Measurements from ENCODE around the gene MYG1. TPM values are rescaled to one million over a fixed set of nuclear protein-coding genes. Genes with fewer than 3 reads are reported as not detected.
"Not testable (repeated sequence)": the region's sequence is repeated elsewhere in the genome, so short reads cannot be mapped to it uniquely, and the experiment has no call there.

MYG1 gene
- total RNA-seq, 1 experiment from 2014 or later = 104 TPM

- no peak overlapping the region for H3K27ac ChIP-seq (ENCODE audit: low read depth, low read length)
- no peak overlapping the region for H3K4me3 ChIP-seq (replicated peaks in 1 of 2; ENCODE audit: low read depth in 1 of 2, low read length in 2 of 2)
- BruUV-seq (replicated peaks) = no TSS peak
- H3K9ac ChIP-seq (ENCODE audit: low read length) = no peak overlapping the region
- 0 out of 2 replicates have a peak, but pooled peaks cover 3% of the 10 kb centered on the region for H3K27me3 ChIP-seq (ENCODE audit: insufficient read depth, low read length)
- no peaks in the 10 kb centered on the region for H3K9me3 ChIP-seq (ENCODE audit: control insufficient read depth in 1 of 2, insufficient read depth in 1 of 2, low read depth in 1 of 2, low read length in 2 of 2)
- POLR2A ChIA-PET = interaction anchor here (0.8 kb wide), 1 partner anchor 9 kb away, joined by 3 read pairs; the partner anchor contains the start of gene AAAS
- peaks cover 0 to 13% of the 10 kb centered on the region in 2 experiments; a peak in 2 of 4 replicates for H3K4me1 ChIP-seq (ENCODE audit: control insufficient read depth in 1 of 2, insufficient read depth in 2 of 2, low read length in 2 of 2)
- H3K9me2 ChIP-seq (ENCODE audit: insufficient read depth) = no peaks in the 10 kb centered on the region
- H3K79me2 ChIP-seq (ENCODE audit: insufficient read depth, low read length) = no peaks in the 10 kb centered on the region
- no peak for ATAC-seq
- no peaks in the 10 kb centered on the region for H4K20me1 ChIP-seq (ENCODE audit: insufficient read depth)
- H3K4me2 ChIP-seq (ENCODE audit: low read length) = no peak overlapping the region
- TF ChIP-seq MAX (IDR thresholded peaks at IDR 0.05) = no peak
- no peak for TF ChIP-seq JUND (IDR thresholded peaks at IDR 0.05)
- no peak for TF ChIP-seq YY1 (IDR thresholded peaks at IDR 0.05; ENCODE audit: extremely low read depth, insufficient replicate concordance, low read depth, low read length)
- no peak for TF ChIP-seq EGR1 (IDR thresholded peaks at IDR 0.05; ENCODE audit: low read depth)
- TF ChIP-seq EZH2phosphoT487 (IDR thresholded peaks at IDR 0.05; ENCODE audit: borderline replicate concordance) = no peak
- no peak for TF ChIP-seq RAD21 (IDR thresholded peaks at IDR 0.05; ENCODE audit: low read depth)
- TF ChIP-seq ATF3 (IDR thresholded peaks at IDR 0.05) = no peak
- CTCF ChIA-PET = interaction anchor here (1.1 to 2.1 kb wide), 2 partner anchors 9 to 91 kb away, joined by 5 to 11 read pairs; partner anchors contain the start of gene AAAS
- no peak for DNase-seq (ENCODE audit: low read depth, low spot score)
- no peaks in the 10 kb centered on the region for H3K36me3 ChIP-seq (ENCODE audit: control insufficient read depth in 1 of 2, insufficient read depth in 2 of 2, low read length in 2 of 2)
- H2AFZ ChIP-seq (ENCODE audit: low read depth, low read length, poor library complexity, severe bottlenecking) = no peak overlapping the region
- RAD21 ChIA-PET (ENCODE audit: low non-redundant PET in 1 of 2, low total read pairs in 2 of 2, uncharacterized antibody in 2 of 2, unreplicated experiment in 2 of 2) = no interaction called here
- intact Hi-C loops (cut with micrococcal nuclease) = no loop called here
Observed at GRCh38 chr12:53330671-53331070, 31.2 kb downstream of the MYG1 start.

GRCh38 chr12:53332339-53332738, 32.8 kb downstream of the MYG1 start:
- DNase-seq (ENCODE audit: low read depth, low spot score); H3K4me1 ChIP-seq (ENCODE audit: control insufficient read depth in 1 of 2, insufficient read depth in 2 of 2, low read length in 2 of 2); RAD21 ChIA-PET (ENCODE audit: low non-redundant PET in 1 of 2, low total read pairs in 2 of 2, uncharacterized antibody in 2 of 2, unreplicated experiment in 2 of 2); BruUV-seq (replicated peaks); H4K20me1 ChIP-seq (ENCODE audit: insufficient read depth); H3K79me2 ChIP-seq (ENCODE audit: insufficient read depth, low read length); H2AFZ ChIP-seq (ENCODE audit: low read depth, low read length, poor library complexity, severe bottlenecking); intact Hi-C loops (cut with micrococcal nuclease); H3K9me3 ChIP-seq (ENCODE audit: control insufficient read depth in 1 of 2, insufficient read depth in 1 of 2, low read depth in 1 of 2, low read length in 2 of 2); H3K4me2 ChIP-seq (ENCODE audit: low read length); H3K9me2 ChIP-seq (ENCODE audit: insufficient read depth); H3K27ac ChIP-seq (ENCODE audit: low read depth, low read length); H3K36me3 ChIP-seq (ENCODE audit: control insufficient read depth in 1 of 2, insufficient read depth in 2 of 2, low read length in 2 of 2); H3K4me3 ChIP-seq (replicated peaks in 1 of 2; ENCODE audit: low read depth in 1 of 2, low read length in 2 of 2); ATAC-seq; H3K9ac ChIP-seq (ENCODE audit: low read length); H3K27me3 ChIP-seq (ENCODE audit: insufficient read depth, low read length): not testable (repeated sequence)
- ChIA-PET CTCF (interaction anchor here (1.0 to 1.1 kb wide), 2 partner anchors 11 to 20 kb away, joined by 3 to 5 read pairs; partner anchors contain the start of gene AAAS), POLR2A (interaction anchor here (1.1 kb wide), 1 partner anchor 13 kb away, joined by 3 read pairs; no protein-coding TSS in a partner anchor)
